Uterus (tissue), 4 donors: ENCODE data around the gene MAEA. TPM values are rescaled to one million over a fixed set of nuclear protein-coding genes. Genes with fewer than 3 reads are reported as not detected.

ENCODE experiments used
- DNase-seq, 2 donors: peaks; one replicate each; pipeline ENCODE4 v3.0.0-alpha.2; 2019 to 2020
- H3K27ac ChIP-seq, 2 donors: fragments of 200-600 bp; sonication (generic); 1 replicate in 1 of 2; 2 replicates in 1 of 2; pipeline ENCODE4 v1.5.1; 2016 to 2018
- H3K27me3 ChIP-seq, 2 donors: fragments of 200-600 bp; sonication (generic); one replicate each; pipeline ENCODE4 v1.5.1; 2018 to 2019; ENCODE audit warnings: control low read depth in 1 of 2
- H3K36me3 ChIP-seq, 2 donors: fragments of 200-600 bp; sonication (generic); one replicate each; pipeline ENCODE4 v1.5.1; 2019; ENCODE audit warnings: control low read depth in 1 of 2
- H3K4me1 ChIP-seq, 2 donors: fragments of 200-600 bp; sonication (generic); one replicate each; pipeline ENCODE4 v1.5.1; 2018 to 2019; ENCODE audit warnings: control low read depth in 1 of 2
- H3K4me3 ChIP-seq, 2 donors: fragments of 200-600 bp; sonication (generic); 1 replicate in 1 of 2; 2 replicates in 1 of 2; pipeline ENCODE4 v1.5.1; 2018 to 2019; ENCODE audit warnings: mild to moderate bottlenecking in 1 of 2
- H3K9me3 ChIP-seq, 2 donors: fragments of 200-600 bp; sonication (generic); one replicate each; pipeline ENCODE4 v1.5.1; 2019; ENCODE audit warnings: control low read depth in 1 of 2
- CTCF ChIP-seq, 4 experiments: fragments of 200-600 bp in 2 of 4; fragments of 450-650 bp in 2 of 4; sonication (generic) in 2 of 4; IDR thresholded peaks; one replicate each; pipeline ENCODE4 v1.5.1; 2016 to 2019; ENCODE audit warnings: antibody characterized with exemption in 4 of 4, mild to moderate bottlenecking in 2 of 4, moderate library complexity in 1 of 4
- POLR2A ChIP-seq, 2 donors: fragments of 450-650 bp; IDR thresholded peaks; one replicate each; pipeline ENCODE4 v1.6.1; 2016; ENCODE audit warnings: antibody characterized with exemption in 2 of 2, mild to moderate bottlenecking in 1 of 2, moderate library complexity in 1 of 2
- intact Hi-C: fragments of 100-400 bp; cut with DNase I; formaldehyde crosslinking; loops from one replicate; pipeline ENCODE4 v1.15.1; 2023; ENCODE audit warnings: low total_unique reads
- total RNA-seq, 4 donors: library from RNA; depleted of rRNA in 3 of 4; stranded (reverse); fragments of >200 nt in 3 of 4; gene quantifications; one replicate each; pipeline versions ENCODE4 v1.1.0 to v1.2.4, GENCODE V29; 2014 to 2023
- donor health status: DM: yes; HTN: yes; CAD: no.

Gene MAEA
- total RNA-seq, 4 donors from 2014 or later: 32.3 to 70.7 (median 67.8) TPM

- H3K9me3 ChIP-seq: no peaks in the 10 kb centered on the region
- H3K4me1 ChIP-seq: peaks cover 0 to 7% of the 10 kb centered on the region in 2 donors
- DNase-seq: no peak
- no peaks in the 10 kb centered on the region for H3K27me3 ChIP-seq
- intact Hi-C loops: no loop called here
- no peak overlapping the region for H3K4me3 ChIP-seq
- H3K36me3 ChIP-seq: no peaks in the 10 kb centered on the region
- no peak overlapping the region for H3K27ac ChIP-seq
- no peak for TF ChIP-seq POLR2A (IDR thresholded peaks at IDR 0.05)
- TF ChIP-seq CTCF (IDR thresholded peaks at IDR 0.05): no peak
These were observed 7.3 kb downstream of the MAEA start for GRCh38 chr4:1297023-1297395.

GRCh38 chr4:1297456-1298325 lies 8.0 kb downstream of the MAEA start:
- H3K9me3 ChIP-seq: no peaks in the 10 kb centered on the region
- peaks cover 0 to 7% of the 10 kb centered on the region in 2 donors for H3K4me1 ChIP-seq
- H3K4me3 ChIP-seq: no peak overlapping the region
- DNase-seq: no peak
- TF ChIP-seq POLR2A (IDR thresholded peaks at IDR 0.05) (no peak), CTCF (IDR thresholded peaks at IDR 0.05) (no peak)
- no peaks in the 10 kb centered on the region for H3K27me3 ChIP-seq
- intact Hi-C loops: no loop called here
- no peaks in the 10 kb centered on the region for H3K36me3 ChIP-seq
- no peak overlapping the region for H3K27ac ChIP-seq

GRCh38 chr4:1298461-1298860 lies 8.8 kb downstream of the MAEA start:
- Histone ChIP-seq H3K36me3 (no peaks in the 10 kb centered on the region), H3K27ac (no peak overlapping the region), H3K4me1 (peaks cover 0 to 7% of the 10 kb centered on the region in 2 donors), H3K27me3 (no peaks in the 10 kb centered on the region), H3K9me3 (no peaks in the 10 kb centered on the region), H3K4me3 (no peak overlapping the region)
- intact Hi-C loops: no loop called here
- no peak for TF ChIP-seq POLR2A (IDR thresholded peaks at IDR 0.05)
- no peak for TF ChIP-seq CTCF (IDR thresholded peaks at IDR 0.05)
- no peak for DNase-seq

- DNase-seq: no peak
- no peak overlapping the region for H3K4me3 ChIP-seq
- no peak for TF ChIP-seq CTCF (IDR thresholded peaks at IDR 0.05)
- H3K36me3 ChIP-seq: no peaks in the 10 kb centered on the region
- H3K27ac ChIP-seq: no peak overlapping the region
- peaks cover 0 to 7% of the 10 kb centered on the region in 2 donors for H3K4me1 ChIP-seq
- no peaks in the 10 kb centered on the region for H3K9me3 ChIP-seq
- intact Hi-C loops: no loop called here
- no peaks in the 10 kb centered on the region for H3K27me3 ChIP-seq
These were observed 9.7 kb downstream of the MAEA start for GRCh38 chr4:1299301-1299860.
